H9 (cell line): ENCODE results near the gene NUMBL. TPM values are rescaled to one million over a fixed set of nuclear protein-coding genes. Genes with fewer than 3 reads are reported as not detected.

Source experiments
- DNase-seq: peaks from one replicate; pipeline ENCODE4 v3.0.0-alpha.2; 2017
- H2AFZ ChIP-seq: one replicate; pipeline ENCODE4 v1.6.1; 2013; ENCODE audit warnings: mild to moderate bottlenecking, low read length, control low read depth, moderate library complexity
- H2AK5ac ChIP-seq: 2 replicates; pipeline ENCODE4 v1.6.1; 2013; ENCODE audit warnings: low read length, control low read depth, mixed read lengths; ENCODE audit not compliant: insufficient read length
- H2BK120ac ChIP-seq: one replicate; pipeline ENCODE4 v1.6.1; 2013; ENCODE audit warnings: low read depth, mild to moderate bottlenecking, low read length, control low read depth, inconsistent platforms; ENCODE audit not compliant: poor library complexity, severe bottlenecking
- H2BK12ac ChIP-seq: 2 replicates; pipeline ENCODE4 v1.6.1; 2013; ENCODE audit warnings: low read length, control low read depth, mixed read lengths, low read depth; ENCODE audit not compliant: insufficient read length
- H2BK15ac ChIP-seq: 2 replicates; pipeline ENCODE4 v1.6.1; 2013; ENCODE audit warnings: low read depth, low read length, control low read depth
- H2BK20ac ChIP-seq: one replicate; pipeline ENCODE4 v1.6.1; 2013; ENCODE audit warnings: low read depth, mild to moderate bottlenecking, low read length, control low read depth, inconsistent platforms; ENCODE audit not compliant: poor library complexity, severe bottlenecking
- H2BK5ac ChIP-seq: 2 replicates; pipeline ENCODE4 v1.6.1; 2013; ENCODE audit warnings: low read length, control low read depth, mixed read lengths; ENCODE audit not compliant: insufficient read length
- H3K14ac ChIP-seq: 2 replicates; pipeline ENCODE4 v1.6.1; 2013; ENCODE audit warnings: low read length, control low read depth; ENCODE audit not compliant: insufficient read depth
- H3K18ac ChIP-seq: 2 replicates; pipeline ENCODE4 v1.6.1; 2013; ENCODE audit warnings: low read depth, mild to moderate bottlenecking, mixed read lengths, low read length, control low read depth; ENCODE audit not compliant: insufficient read length
- H3K23ac ChIP-seq: 2 replicates; pipeline ENCODE4 v1.6.1; 2013; ENCODE audit warnings: low read length, control low read depth, mixed read lengths, low read depth; ENCODE audit not compliant: insufficient read length
- H3K23me2 ChIP-seq: 2 replicates; pipeline ENCODE4 v1.6.1; 2013; ENCODE audit warnings: low read depth, mild to moderate bottlenecking, mixed read lengths, low read length, control low read depth; ENCODE audit not compliant: insufficient read length, poor library complexity, severe bottlenecking
- H3K27ac ChIP-seq: 2 replicates; pipeline ENCODE4 v1.5.1; 2013; ENCODE audit warnings: low read length, control low read depth, mixed read lengths, low read depth; ENCODE audit not compliant: insufficient read length
- H3K27me3 ChIP-seq: 2 replicates; pipeline ENCODE4 v1.6.1; 2013; ENCODE audit warnings: low read length, control low read depth, inconsistent platforms; ENCODE audit not compliant: insufficient read depth
- H3K4ac ChIP-seq: 2 replicates; pipeline ENCODE4 v1.6.1; 2013; ENCODE audit warnings: low read depth, mild to moderate bottlenecking, control low read depth, inconsistent platforms, low read length, moderate library complexity
- H3K4me1 ChIP-seq: 2 replicates; pipeline ENCODE4 v1.6.1; 2013; ENCODE audit warnings: low read length, control low read depth, inconsistent platforms; ENCODE audit not compliant: insufficient read depth
- H3K4me2 ChIP-seq: 2 replicates; pipeline ENCODE4 v1.6.1; 2013; ENCODE audit warnings: low read length, control low read depth, mixed read lengths; ENCODE audit not compliant: insufficient read length, insufficient read depth
- H3K56ac ChIP-seq: 2 replicates; pipeline ENCODE4 v1.6.1; 2013; ENCODE audit warnings: low read depth, mild to moderate bottlenecking, mixed read lengths, low read length, control low read depth; ENCODE audit not compliant: insufficient read length
- H3K79me1 ChIP-seq: 2 replicates; pipeline ENCODE4 v1.6.1; 2013; ENCODE audit warnings: low read depth, mild to moderate bottlenecking, moderate library complexity, low read length, control low read depth, inconsistent platforms; ENCODE audit not compliant: insufficient read depth, poor library complexity, severe bottlenecking
- H3K79me2 ChIP-seq: 2 replicates; pipeline ENCODE4 v1.6.1; 2013; ENCODE audit warnings: low read length, control low read depth, inconsistent platforms; ENCODE audit not compliant: insufficient read depth
- H3K9ac ChIP-seq: 2 replicates; pipeline ENCODE4 v1.6.1; 2013; ENCODE audit warnings: low read length, control low read depth, mixed read lengths; ENCODE audit not compliant: insufficient read length; ENCODE audit errors: extremely low read depth
- H3K9me3 ChIP-seq: one replicate; pipeline ENCODE4 v1.6.1; 2013; ENCODE audit warnings: low read depth, low read length, inconsistent platforms; ENCODE audit not compliant: control insufficient read depth
- H3T11ph ChIP-seq: one replicate; pipeline ENCODE4 v1.6.1; 2013; ENCODE audit warnings: mild to moderate bottlenecking, low read length, control low read depth, inconsistent platforms
- H4K20me1 ChIP-seq: one replicate; pipeline ENCODE4 v1.6.1; 2013; ENCODE audit not compliant: control insufficient read depth, insufficient read length, insufficient read depth
- H4K5ac ChIP-seq: 2 replicates; pipeline ENCODE4 v1.6.1; 2013; ENCODE audit warnings: low read depth, mild to moderate bottlenecking, mixed read lengths, low read length, control low read depth; ENCODE audit not compliant: insufficient read length
- H4K8ac ChIP-seq: replicated peaks from 2 replicates; pipeline ENCODE4 v1.6.1; 2013; ENCODE audit warnings: low read length, control low read depth, mixed read lengths, low read depth; ENCODE audit not compliant: insufficient read length
- H4K91ac ChIP-seq: 2 replicates; pipeline ENCODE4 v1.6.1; 2013; ENCODE audit warnings: low read depth, mild to moderate bottlenecking, moderate library complexity, mixed read lengths, low read length, control low read depth; ENCODE audit not compliant: insufficient read length
- H3K27ac Mint-ChIP-seq, 3 experiments: 2 replicates in 2 of 3; 3 replicates in 1 of 3; pipeline ENCODE4 v1.8.0; 2020 to 2021; ENCODE audit warnings: mixed read lengths in 3 of 3, mild to moderate bottlenecking in 1 of 3, moderate library complexity in 1 of 3
- H3K27me3 Mint-ChIP-seq: 2 replicates; pipeline ENCODE4 v1.8.0; 2021; ENCODE audit warnings: low read depth, mild to moderate bottlenecking, moderate library complexity, mixed read lengths
- H3K36me3 Mint-ChIP-seq, 3 experiments: 2 replicates in 2 of 3; 3 replicates in 1 of 3; pipeline ENCODE4 v1.8.0; 2020 to 2021; ENCODE audit warnings: low read depth in 3 of 3, mixed read lengths in 3 of 3; ENCODE audit not compliant: insufficient read depth in 1 of 3
- H3K4me1 Mint-ChIP-seq, 2 experiments: 2 replicates each; pipeline ENCODE4 v1.8.0; 2020; ENCODE audit warnings: mixed read lengths in 2 of 2
- H3K4me3 Mint-ChIP-seq, 2 experiments: 2 replicates in 1 of 2; 3 replicates in 1 of 2; pipeline ENCODE4 v1.8.0; 2020 to 2021; ENCODE audit warnings: mild to moderate bottlenecking in 2 of 2, mixed read lengths in 2 of 2, moderate library complexity in 1 of 2
- H3K9me3 Mint-ChIP-seq, 2 experiments: 2 replicates in 1 of 2; 3 replicates in 1 of 2; pipeline ENCODE4 v1.8.0; 2020; ENCODE audit warnings: mild to moderate bottlenecking in 2 of 2, mixed read lengths in 2 of 2, moderate library complexity in 1 of 2
- CTCF ChIP-seq: fragments of 200-600 bp; sonication (generic); conservative IDR thresholded peaks from 3 replicates; pipeline ENCODE4 v1.8.0; 2021; ENCODE audit warnings: antibody characterized with exemption, mild to moderate bottlenecking
- WGBS: extraction: QIAGEN DNeasy Blood & Tissue Kit; methylation state at CpG from one replicate; pipeline ENCODE4 v1.1.7; 2013; ENCODE audit warnings: missing lambda C conversion rate, low lambda C conversion rate, mixed read lengths; ENCODE audit not compliant: insufficient read length; ENCODE audit errors: extremely low coverage; 5-methylcytosine and 5-hydroxymethylcytosine counted together
- total RNA-seq: library from RNA; stranded (reverse); gene quantifications from 2 replicates; pipeline ENCODE4 v1.2.1, GENCODE V29; 2021

NUMBL gene
- total RNA-seq, 1 experiment from 2014 or later = 34.5 TPM

- no peak overlapping the region for H2BK12ac ChIP-seq
- H3K9ac ChIP-seq = no peak overlapping the region
- H3K79me1 ChIP-seq = no peaks in the 10 kb centered on the region
- no peak overlapping the region for H3K27ac ChIP-seq
- H3K4ac ChIP-seq = no peak overlapping the region
- Mint-ChIP-seq H3K36me3 (no peaks in the 10 kb centered on the region; a peak in 1 of 7 replicates), H3K4me1 (peaks cover 5 to 13% of the 10 kb centered on the region in 2 experiments), H3K9me3 (no peaks in the 10 kb centered on the region), H3K4me3 (no peak overlapping the region; a peak in 1 of 5 replicates), H3K27me3 (peaks cover 19% of the 10 kb centered on the region), H3K27ac (no peak overlapping the region)
- H2BK20ac ChIP-seq = no peak overlapping the region
- H2BK15ac ChIP-seq = no peak overlapping the region
- no peak overlapping the region for H4K8ac ChIP-seq
- no peak overlapping the region for H2BK120ac ChIP-seq
- no peak overlapping the region for H3K56ac ChIP-seq
- no CpG with 5 or more reads among the region's 1 CpG for WGBS
- H3K23me2 ChIP-seq = no peaks in the 10 kb centered on the region
- H3T11ph ChIP-seq = no peak overlapping the region
- H3K18ac ChIP-seq = no peak overlapping the region
- no peak overlapping the region for H2AFZ ChIP-seq
- no peak for DNase-seq
- H3K23ac ChIP-seq = no peak overlapping the region
- no peak overlapping the region for H3K4me2 ChIP-seq
- no peak overlapping the region for H4K5ac ChIP-seq
- H3K14ac ChIP-seq = no peak overlapping the region
- H4K91ac ChIP-seq = no peak overlapping the region
- no peak overlapping the region for H2AK5ac ChIP-seq
- H3K9me3 ChIP-seq = no peaks in the 10 kb centered on the region
- H3K4me1 ChIP-seq = no peaks in the 10 kb centered on the region
- H4K20me1 ChIP-seq = no peaks in the 10 kb centered on the region
- H2BK5ac ChIP-seq = no peak overlapping the region
- no peak for TF ChIP-seq CTCF
- H3K27me3 ChIP-seq = no peaks in the 10 kb centered on the region; the same call in 1 of the 2 replicates
- H3K79me2 ChIP-seq = no peaks in the 10 kb centered on the region
Measured at GRCh38 chr19:40661616-40662015, 28.8 kb downstream of the NUMBL start.
